ENCODE results near the gene OCLN. TPM values are rescaled to one million over a fixed set of nuclear protein-coding genes. Genes with fewer than 3 reads are reported as not detected.
"Not testable (repeated sequence)": the region's sequence is repeated elsewhere in the genome, so short reads cannot be mapped to it uniquely, and the experiment has no call there.

The OCLN gene
- total and polyA plus RNA-seq, 4 donors: 9.9 to 53.9 (median 19.0) TPM

- DNase-seq (ENCODE audit: low spot score); H3K36me3 ChIP-seq (ENCODE audit: control insufficient read depth in 4 of 4, insufficient read depth in 3 of 4, low read depth in 1 of 4, low read length in 3 of 4); H3K4me3 ChIP-seq (ENCODE audit: low read depth in 1 of 3, low read length in 3 of 3); H3K27ac ChIP-seq (ENCODE audit: low read depth in 1 of 2, low read length in 2 of 2); H3K4me1 ChIP-seq (ENCODE audit: control insufficient read depth in 4 of 4, insufficient read depth in 4 of 4, low read length in 3 of 4); H3K9ac ChIP-seq (ENCODE audit: low read depth in 1 of 2, low read length in 2 of 2); H3K9me3 ChIP-seq (ENCODE audit: control insufficient read depth in 4 of 4, low read length in 3 of 4); H3K27me3 ChIP-seq (ENCODE audit: control insufficient read depth in 4 of 4, insufficient read depth in 4 of 4, low read length in 3 of 4): not testable (repeated sequence)
- WGBS: 86% methylated on average over 1 of the region's 6 CpGs
Measured at GRCh38 chr5:69601947-69602346, 109.4 kb downstream of the OCLN start.

- H3K27me3 ChIP-seq (ENCODE audit: control insufficient read depth in 4 of 4, insufficient read depth in 4 of 4, low read length in 3 of 4); H3K9ac ChIP-seq (ENCODE audit: low read depth in 1 of 2, low read length in 2 of 2); H3K4me3 ChIP-seq (ENCODE audit: low read depth in 1 of 3, low read length in 3 of 3); H3K27ac ChIP-seq (ENCODE audit: low read depth in 1 of 2, low read length in 2 of 2); H3K9me3 ChIP-seq (ENCODE audit: control insufficient read depth in 4 of 4, low read length in 3 of 4); H3K4me1 ChIP-seq (ENCODE audit: control insufficient read depth in 4 of 4, insufficient read depth in 4 of 4, low read length in 3 of 4); H3K36me3 ChIP-seq (ENCODE audit: control insufficient read depth in 4 of 4, insufficient read depth in 3 of 4, low read depth in 1 of 4, low read length in 3 of 4); DNase-seq (ENCODE audit: low spot score): not testable (repeated sequence)
- WGBS: 82% methylated on average over 3 of the region's 6 CpGs
Measured at GRCh38 chr5:69606839-69607238, 114.2 kb downstream of the OCLN start.

Small RNA genes lying within 50 kb of the gene (small RNA-seq; reads per million reads assigned to genes)
- gene RN7SL616P (not detected), gene RNU6-724P (not detected), gene RPS27P14 (not detected)

Other genes starting within 250 kb of the OCLN start
- gene CCDC125, start 160.0 kb upstream of the OCLN start, total RNA-seq: 10 to 100 TPM in 1 of 2 donors, 1 to 10 TPM in 1; 9.9 to 17.0 TPM
- 1 to 10 TPM; 5.3 to 6.5 TPM for gene CCDC125, start 160.0 kb upstream of the OCLN start, polyA plus RNA-seq
- 10 to 100 TPM; 17.7 to 18.7 TPM for gene AK6, start 123.3 kb upstream of the OCLN start, total RNA-seq
- gene AK6, start 123.3 kb upstream of the OCLN start, polyA plus RNA-seq: 10 to 100 TPM; 28.2 to 54.6 TPM
- 10 to 100 TPM; 30.5 to 38.8 TPM for gene TAF9, start 123.3 kb upstream of the OCLN start, total RNA-seq
- 10 to 100 TPM; 27.3 to 51.5 TPM for gene TAF9, start 123.3 kb upstream of the OCLN start, polyA plus RNA-seq
- gene RAD17, start 123.0 kb upstream of the OCLN start, total RNA-seq: 10 to 100 TPM; 14.4 to 14.5 TPM
- 1 to 10 TPM; 6.0 to 9.1 TPM for gene RAD17, start 123.0 kb upstream of the OCLN start, polyA plus RNA-seq
- gene MARVELD2, start 77.7 kb upstream of the OCLN start, total RNA-seq: 10 to 100 TPM; 13.1 to 20.2 TPM
- gene MARVELD2, start 77.7 kb upstream of the OCLN start, polyA plus RNA-seq: 10 to 100 TPM in 1 of 2 donors, 1 to 10 TPM in 1; 9.4 to 11.5 TPM
- gene GTF2H2C, start 67.4 kb downstream of the OCLN start, total RNA-seq: 10 to 100 TPM; 25.3 to 38.4 TPM
- 10 to 100 TPM in 1 of 2 donors, 1 to 10 TPM in 1; 8.7 to 13.8 TPM for gene GTF2H2C, start 67.4 kb downstream of the OCLN start, polyA plus RNA-seq